Motor neuron (in vitro differentiated cells): ENCODE results near the gene SSTR4. TPM values are rescaled to one million over a fixed set of nuclear protein-coding genes. Genes with fewer than 3 reads are reported as not detected.

Source experiments
- ATAC-seq, 8 experiments: fragments of 200-7000 bp; cut with Tn5 transposase; replicated peaks in 6 of 8; 2 replicates each; pipeline ENCODE4 v1.8.0; 2021; ENCODE audit warnings: mild to moderate bottlenecking in 8 of 8, moderate library complexity in 8 of 8
- H3K27ac ChIP-seq, 2 donors: fragments of 250-450 bp; sonication (Bioruptor Pico); 2 replicates each; pipeline ENCODE4 v1.9.0; 2021; ENCODE audit warnings: antibody characterized with exemption in 2 of 2, mild to moderate bottlenecking in 2 of 2, moderate library complexity in 1 of 2
- H3K4me1 ChIP-seq, 2 donors: fragments of 250-450 bp; sonication (Bioruptor Pico); replicated peaks in 1 of 2; 2 replicates each; pipeline ENCODE4 v1.6.1; 2021; ENCODE audit warnings: antibody characterized with exemption in 2 of 2, mild to moderate bottlenecking in 2 of 2, moderate library complexity in 1 of 2
- H3K4me3 ChIP-seq, 5 donors: fragments of 250-450 bp; sonication (Bioruptor Pico); 2 replicates each; pipeline ENCODE4 v1.9.0; 2021; ENCODE audit warnings: antibody characterized with exemption in 5 of 5, mild to moderate bottlenecking in 5 of 5, moderate library complexity in 4 of 5
- WGBS, 10 experiments: fragments of 450-650 bp; shearing (Covaris generic); methylation state at CpG; one replicate each; pipeline ENCODE4 v1.0.0; 2022; 5-methylcytosine and 5-hydroxymethylcytosine counted together
- in situ Hi-C, 9 experiments: fragments of 400-800 bp; cut with MboI; loops; one replicate each; pipeline ENCODE4 v1.15.0; 2021; ENCODE audit warnings: low sequenced_read_pairs in 9 of 9, low pct_unique_long_range_greater_than_20kb in 2 of 9; ENCODE audit not compliant: unreplicated experiment in 9 of 9
- total RNA-seq, 8 experiments: library from RNA; unstranded; fragments of 300-600 nt; gene quantifications; 2 replicates each; pipeline versions ENCODE4 v1.2.3 to v1.2.4, GENCODE V29; 2022

SSTR4 gene
- total RNA-seq, 8 experiments from 2014 or later = 0.13 to 0.62 (median 0.35) TPM; not detected in 4

- Histone ChIP-seq H3K4me3 (no peak overlapping the region), H3K27ac (no peak overlapping the region), H3K4me1 (peaks cover 8 to 13% of the 10 kb centered on the region in 2 donors)
- in situ Hi-C loops = no loop called here
- WGBS, 10 experiments = 80 to 100% (median 92%) methylated on average over 1 to 7 of the region's 10 CpGs; no CpG with 5 or more reads in 3 of the 10 experiments
- ATAC-seq = no peak
These were observed 45.4 kb downstream of the SSTR4 start for GRCh38 chr20:23080521-23080920.

GRCh38 chr20:23081263-23081819, 46.2 kb downstream of the SSTR4 start:
- ATAC-seq = no peak
- WGBS, 10 experiments = 53 to 100% (median 73%) methylated on average over 1 to 4 of the region's 9 CpGs; no CpG with 5 or more reads in 1 of the 10 experiments
- Histone ChIP-seq H3K4me3 (no peak overlapping the region), H3K27ac (no peak overlapping the region), H3K4me1 (peaks cover 8 to 13% of the 10 kb centered on the region in 2 donors)
- in situ Hi-C loops = no loop called here

- Histone ChIP-seq H3K27ac (no peak overlapping the region), H3K4me3 (no peak overlapping the region), H3K4me1 (peaks cover 8 to 13% of the 10 kb centered on the region in 2 donors)
- 40 to 100% (median 71%) methylated on average over 1 to 8 of the region's 9 CpGs; no CpG with 5 or more reads in 1 of the 10 experiments for WGBS, 10 experiments
- in situ Hi-C loops = no loop called here
- ATAC-seq = no peak
These were observed 47.9 kb downstream of the SSTR4 start for GRCh38 chr20:23082846-23083552.

GRCh38 chr20:23083553-23084220, 48.6 kb downstream of the SSTR4 start:
- no peak overlapping the region for H3K4me3 ChIP-seq
- H3K27ac ChIP-seq = no peak overlapping the region
- 60 to 83% (median 70%) methylated on average over 1 to 7 of the region's 15 CpGs; no CpG with 5 or more reads in 3 of the 10 experiments for WGBS, 10 experiments
- H3K4me1 ChIP-seq = peaks cover 6 to 8% of the 10 kb centered on the region in 2 donors
- in situ Hi-C loops = no loop called here
- no peak for ATAC-seq

GRCh38 chr20:23084282-23084844, 49.3 kb downstream of the SSTR4 start:
- H3K27ac ChIP-seq = no peak overlapping the region
- in situ Hi-C loops = no loop called here
- no peak for ATAC-seq
- H3K4me1 ChIP-seq = peaks cover 0 to 4% of the 10 kb centered on the region in 2 donors
- no peak overlapping the region for H3K4me3 ChIP-seq
- WGBS, 10 experiments = 40% methylated on average over 1 of the region's 17 CpGs; no CpG with 5 or more reads in 8 of the 10 experiments

- WGBS, 10 experiments = 0% methylated on average over 1 of the region's 24 CpGs; no CpG with 5 or more reads in 9 of the 10 experiments
- in situ Hi-C loops = no loop called here
- Histone ChIP-seq H3K27ac (no peak overlapping the region), H3K4me3 (no peak overlapping the region), H3K4me1 (no peaks in the 10 kb centered on the region)
- ATAC-seq = no peak
These were observed 49.8 kb downstream of the SSTR4 start for GRCh38 chr20:23084845-23085365.

GRCh38 chr20:23085436-23086055, 50.4 kb downstream of the SSTR4 start:
- H3K4me1 ChIP-seq = no peaks in the 10 kb centered on the region
- no peak overlapping the region for H3K4me3 ChIP-seq
- 80 to 97% methylated on average over 1 to 7 of the region's 23 CpGs; no CpG with 5 or more reads in 8 of the 10 experiments for WGBS, 10 experiments
- no peak for ATAC-seq
- in situ Hi-C loops = no loop called here
- H3K27ac ChIP-seq = no peak overlapping the region

GRCh38 chr20:23086056-23086566, 51.0 kb downstream of the SSTR4 start, which contains the start of gene CD93:
Gene CD93, minus strand, starts transcription at chr20:23086324. Its CDS starts 132 bp downstream, at chr20:23086192.
- no peak within 1 kb of the TSS for H3K27ac ChIP-seq
- no peaks in the 10 kb centered on the region for H3K4me1 ChIP-seq
- in situ Hi-C loops = no loop called here
- H3K4me3 ChIP-seq = no peak within 1 kb of the TSS
- 20 to 82% (median 48%) methylated on average over 1 to 8 of the region's 28 CpGs; no CpG with 5 or more reads in 3 of the 10 experiments for WGBS, 10 experiments
- peak in 3 of 8 experiments; percentile 19 to 56 (median 48) for ATAC-seq

- no peak for ATAC-seq
- peaks cover 0 to 4% of the 10 kb centered on the region in 2 donors for H3K4me1 ChIP-seq
- in situ Hi-C loops = no loop called here
- no peak overlapping the region for H3K4me3 ChIP-seq
- no peak overlapping the region for H3K27ac ChIP-seq
- 79 to 100% (median 97%) methylated on average over 1 to 12 of the region's 14 CpGs for WGBS, 10 experiments
These were observed 51.9 kb downstream of the SSTR4 start for GRCh38 chr20:23086931-23087411.

GRCh38 chr20:23087587-23088251, 52.6 kb downstream of the SSTR4 start:
- 69 to 100% (median 91%) methylated on average over 1 to 3 of the region's 9 CpGs; no CpG with 5 or more reads in 6 of the 10 experiments for WGBS, 10 experiments
- H3K4me1 ChIP-seq = peaks cover 0 to 10% of the 10 kb centered on the region in 2 donors
- H3K27ac ChIP-seq = no peak overlapping the region
- no peak overlapping the region for H3K4me3 ChIP-seq
- in situ Hi-C loops = no loop called here
- ATAC-seq = no peak
